Spinal cord (tissue), 10 donors: ENCODE measurements around the gene KMT2E. TPM values are rescaled to one million over a fixed set of nuclear protein-coding genes. Genes with fewer than 3 reads are reported as not detected.
A peak's percentile ranks its signal among the peaks of the same experiment; 100 is the strongest.

Experiments used
- DNase-seq, 6 donors: peaks; one replicate each; pipeline versions ENCODE4 v3.0.0 to v3.0.0-alpha.2; 2013 to 2015; ENCODE audit warnings: low spot score in 6 of 6, low read depth in 4 of 6
- H3K27ac ChIP-seq: one replicate; pipeline ENCODE4 v1.5.1; 2013; ENCODE audit warnings: low read depth, low read length, control low read depth
- H3K27me3 ChIP-seq: one replicate; pipeline ENCODE4 v1.6.1; 2013; ENCODE audit warnings: low read length; ENCODE audit not compliant: control insufficient read depth, insufficient read depth
- H3K36me3 ChIP-seq: one replicate; pipeline ENCODE4 v1.6.1; 2013; ENCODE audit warnings: low read length; ENCODE audit not compliant: control insufficient read depth, insufficient read depth
- H3K4me1 ChIP-seq: one replicate; pipeline ENCODE4 v1.6.1; 2013; ENCODE audit warnings: low read length; ENCODE audit not compliant: control insufficient read depth, insufficient read depth
- H3K4me3 ChIP-seq: one replicate; pipeline ENCODE4 v1.5.1; 2013; ENCODE audit warnings: low read depth, low read length, control low read depth
- H3K9me3 ChIP-seq: one replicate; pipeline ENCODE4 v1.6.1; 2013; ENCODE audit warnings: low read length; ENCODE audit not compliant: control insufficient read depth, insufficient read depth
- WGBS: methylation state at CpG from one replicate; pipeline ENCODE4 v1.1.5; 2013; ENCODE audit warnings: missing lambda C conversion rate; ENCODE audit not compliant: insufficient coverage; 5-methylcytosine and 5-hydroxymethylcytosine counted together
- polyA plus RNA-seq, 2 donors: library from polyadenylated mRNA; unstranded; fragments of 120-200 nt; gene quantifications; one replicate each; pipeline ENCODE4 v1.2.1, GENCODE V29; 2013; ENCODE audit not compliant: insufficient read length in 2 of 2
- total RNA-seq, 2 donors: library from RNA; depleted of rRNA in 1 of 2; stranded (reverse); fragments of 120-200 nt in 1 of 2; fragments of >200 nt in 1 of 2; gene quantifications; one replicate each; pipeline versions ENCODE4 v1.2.3 to v1.2.4, GENCODE V29; 2013 to 2014
- donor health status: healthy.

The KMT2E gene
- total and polyA plus RNA-seq, 4 donors: 73.1 to 164 (median 88.5) TPM

DNA sequence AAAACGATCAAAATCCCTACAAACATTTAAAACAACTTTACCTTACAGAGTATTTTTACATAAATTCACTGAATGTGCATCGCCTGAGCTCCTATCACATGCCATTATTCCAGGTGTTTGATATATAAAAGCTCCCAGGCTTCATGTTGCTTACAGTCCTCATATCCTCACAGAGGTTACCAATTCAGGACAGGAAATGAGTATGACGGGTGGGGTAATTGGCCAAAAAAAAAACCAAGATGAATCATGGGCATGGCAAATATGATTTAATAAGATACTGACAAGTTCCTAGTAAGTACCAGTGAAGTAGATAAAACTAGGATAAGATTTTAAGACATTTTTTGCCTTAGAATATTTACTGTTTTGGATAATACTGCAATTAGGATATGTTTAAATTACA lies 135.8 kb downstream of the KMT2E start:
- WGBS: no CpG with 5 or more reads among the region's 3 CpGs

DNA sequence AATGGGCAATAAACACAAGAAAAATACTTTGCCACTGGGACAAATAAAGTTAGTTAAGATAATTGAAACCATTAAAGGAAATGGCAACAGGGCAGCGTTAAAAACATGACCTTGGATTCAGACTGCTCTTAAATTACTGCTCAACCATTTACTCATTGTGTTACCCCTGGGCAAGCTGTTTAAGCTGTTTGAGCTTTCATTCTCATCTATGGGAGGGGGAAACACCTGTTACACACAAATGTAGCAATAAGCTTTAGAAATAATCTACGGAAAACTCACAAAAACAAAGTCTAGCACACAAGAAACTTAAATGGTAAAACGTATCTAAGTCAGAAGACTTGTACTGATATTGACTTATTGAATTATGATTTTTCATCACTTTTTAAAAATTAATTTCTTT lies 137.1 kb downstream of the KMT2E start:
- DNase-seq: peak in 1 of 6 donors; percentile 46
- no peak overlapping the region for H3K4me3 ChIP-seq
- H3K36me3 ChIP-seq: peaks cover 7% of the 10 kb centered on the region
- no peaks in the 10 kb centered on the region for H3K9me3 ChIP-seq
- no CpG with 5 or more reads among the region's 3 CpGs for WGBS
- H3K27ac ChIP-seq: no peak overlapping the region
- H3K4me1 ChIP-seq: no peaks in the 10 kb centered on the region
- H3K27me3 ChIP-seq: no peaks in the 10 kb centered on the region

More for the DNA sequence above, 135.8 kb downstream of the KMT2E start:
- H3K4me3 ChIP-seq: no peak overlapping the region
- no peaks in the 10 kb centered on the region for H3K4me1 ChIP-seq
- H3K27me3 ChIP-seq: no peaks in the 10 kb centered on the region
- no peaks in the 10 kb centered on the region for H3K9me3 ChIP-seq
- no peak for DNase-seq
- no peak overlapping the region for H3K27ac ChIP-seq
- peaks cover 7% of the 10 kb centered on the region for H3K36me3 ChIP-seq

DNA sequence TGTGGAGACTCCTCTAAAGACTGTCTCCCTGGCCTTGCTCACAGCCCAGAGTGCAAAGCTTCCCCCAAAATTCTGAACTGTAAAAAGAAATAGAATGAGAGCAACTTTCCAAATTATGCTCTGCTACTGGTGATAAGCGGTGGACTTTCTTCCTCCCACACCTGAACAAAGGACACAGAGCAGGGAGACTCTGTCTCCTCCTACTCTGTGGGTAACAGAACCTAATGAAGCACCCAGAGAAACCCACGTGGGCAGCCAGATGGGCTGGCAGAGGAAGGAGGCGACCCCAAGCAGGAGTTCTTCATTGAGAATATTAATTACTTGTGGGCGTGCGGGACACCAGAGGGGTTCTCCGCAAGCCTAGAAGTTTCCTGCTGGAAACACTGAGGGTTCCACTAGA lies 139.5 kb downstream of the KMT2E start:
- Histone ChIP-seq H3K27ac (no peak overlapping the region), H3K4me3 (no peak overlapping the region), H3K9me3 (no peaks in the 10 kb centered on the region), H3K4me1 (no peaks in the 10 kb centered on the region), H3K36me3 (peaks cover 7% of the 10 kb centered on the region), H3K27me3 (no peaks in the 10 kb centered on the region)
- DNase-seq: no peak
- 100% methylated on average over 1 of the region's 6 CpGs for WGBS

DNA sequence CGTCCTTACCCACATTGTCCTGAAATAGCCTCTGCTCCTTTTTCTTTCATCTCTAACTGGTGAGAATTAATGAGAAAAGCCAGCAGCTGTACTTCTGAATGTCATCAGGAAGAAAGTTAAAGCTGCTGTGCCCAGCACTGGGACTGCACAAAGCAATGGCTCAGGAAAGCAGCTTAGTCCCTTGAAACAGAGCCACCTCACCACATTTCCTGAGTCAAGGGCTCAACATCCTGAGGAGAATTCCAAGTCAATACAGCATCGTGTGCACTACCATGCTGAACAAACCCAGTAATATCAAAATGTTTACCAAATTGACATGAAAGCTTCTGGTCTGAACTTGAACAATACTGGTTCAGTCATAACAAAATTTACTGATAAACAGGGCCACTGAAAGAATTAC lies 140.1 kb downstream of the KMT2E start:
- Histone ChIP-seq H3K9me3 (no peaks in the 10 kb centered on the region), H3K4me1 (no peaks in the 10 kb centered on the region), H3K36me3 (peaks cover 7% of the 10 kb centered on the region), H3K4me3 (no peak overlapping the region), H3K27me3 (no peaks in the 10 kb centered on the region), H3K27ac (no peak overlapping the region)
- DNase-seq: no peak
- WGBS: 80% methylated on average over 2 of the region's 2 CpGs

DNA sequence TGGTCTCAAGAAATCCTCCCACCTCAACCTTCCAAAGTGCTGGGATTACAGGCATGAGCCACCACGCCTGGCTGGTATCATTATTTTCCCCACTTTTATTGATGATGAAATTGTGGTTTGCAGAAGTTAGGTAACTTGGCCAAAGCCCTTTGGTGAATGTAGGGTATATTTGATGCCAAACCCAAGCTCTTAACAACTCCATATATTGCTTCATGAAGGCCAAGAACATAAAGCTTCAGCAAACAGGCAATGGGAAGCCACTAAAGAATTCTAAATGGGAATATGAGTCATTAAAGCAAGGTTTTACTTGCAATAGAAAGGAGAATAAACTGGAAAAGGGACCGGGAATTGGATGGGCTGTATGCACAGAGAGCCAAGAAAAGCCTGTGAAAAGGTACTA lies 142.7 kb downstream of the KMT2E start:
- no peaks in the 10 kb centered on the region for H3K27me3 ChIP-seq
- H3K27ac ChIP-seq: no peak overlapping the region
- DNase-seq: no peak
- no peaks in the 10 kb centered on the region for H3K9me3 ChIP-seq
- 100% methylated on average over 1 of the region's 2 CpGs for WGBS
- H3K4me1 ChIP-seq: no peaks in the 10 kb centered on the region
- no peak overlapping the region for H3K4me3 ChIP-seq
- H3K36me3 ChIP-seq: peaks cover 4% of the 10 kb centered on the region

DNA sequence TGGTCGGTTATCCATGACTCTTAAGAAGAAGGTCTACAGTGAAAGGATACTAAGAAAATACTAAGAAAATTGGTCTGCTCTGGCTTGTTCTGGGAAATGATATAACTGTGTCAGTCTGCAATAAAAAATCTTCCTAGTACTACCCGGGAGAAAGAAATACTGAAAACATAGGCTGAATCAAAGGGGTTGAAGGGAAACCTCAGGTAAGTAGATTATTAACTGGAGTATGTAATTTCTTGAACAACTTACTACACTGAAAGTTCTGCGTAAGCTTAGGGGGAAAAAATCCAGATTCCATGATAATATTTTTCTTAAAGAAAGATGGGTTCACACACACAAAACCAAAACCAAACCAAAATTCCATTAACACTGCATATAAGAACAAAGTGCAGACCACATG lies 143.3 kb downstream of the KMT2E start:
- Histone ChIP-seq H3K9me3 (no peaks in the 10 kb centered on the region), H3K27ac (no peak overlapping the region)
- 86% methylated on average over 1 of the region's 3 CpGs for WGBS

DNA sequence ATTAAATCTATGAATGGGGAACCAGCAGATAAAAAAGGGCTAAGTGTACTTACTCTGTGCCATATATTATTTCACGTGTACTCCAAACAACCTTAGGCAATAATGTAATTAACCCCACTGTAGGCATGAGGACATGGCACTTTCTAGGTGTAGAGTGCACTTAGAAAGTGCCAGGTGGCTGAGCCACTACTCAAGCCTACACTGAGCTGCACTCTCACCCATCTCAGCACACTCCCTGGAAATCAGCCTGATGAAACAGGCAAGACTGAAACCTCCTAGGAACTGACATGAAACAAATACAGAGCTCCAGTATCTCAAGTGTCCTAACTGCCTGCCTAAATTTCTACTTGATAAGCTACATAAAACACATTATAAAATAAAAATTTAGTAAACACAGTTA lies 147.4 kb downstream of the KMT2E start:
- Histone ChIP-seq H3K9me3 (no peaks in the 10 kb centered on the region), H3K4me1 (no peaks in the 10 kb centered on the region), H3K27ac (no peak overlapping the region), H3K27me3 (no peaks in the 10 kb centered on the region), H3K4me3 (no peak overlapping the region), H3K36me3 (peaks cover 8% of the 10 kb centered on the region)
- no peak for DNase-seq
- 88% methylated on average over 1 of the region's 1 CpG for WGBS

More for the DNA sequence above, 143.3 kb downstream of the KMT2E start:
- Histone ChIP-seq H3K4me1 (no peaks in the 10 kb centered on the region), H3K36me3 (peaks cover 4% of the 10 kb centered on the region), H3K27me3 (no peaks in the 10 kb centered on the region), H3K4me3 (no peak overlapping the region)
- DNase-seq: no peak
